Measurements from ENCODE around the gene STAT1.
A peak's percentile ranks its signal among the peaks of the same experiment; 100 is the strongest.

STAT1 gene

GRCh38 chr2:191031256-191031655 is 17.3 kb upstream of the STAT1 start:
- no peak for DNase-seq (ENCODE audit: low read depth)

- no peak for DNase-seq (ENCODE audit: low read depth)
Measured at GRCh38 chr2:191030521-191031154, 16.7 kb upstream of the STAT1 start.

GRCh38 chr2:191029280-191029950 is 15.4 kb upstream of the STAT1 start:
- no peak for DNase-seq (ENCODE audit: low read depth)

- DNase-seq (ENCODE audit: low read depth): no peak
Measured at GRCh38 chr2:191026377-191026776, 12.4 kb upstream of the STAT1 start.

GRCh38 chr2:191025135-191025534 is 11.2 kb upstream of the STAT1 start:
- DNase-seq (ENCODE audit: low read depth): no peak

GRCh38 chr2:191023235-191023679 is 9.3 kb upstream of the STAT1 start:
- no peak for DNase-seq (ENCODE audit: low read depth)

GRCh38 chr2:191020742-191021381 is 6.9 kb upstream of the STAT1 start:
- DNase-seq (ENCODE audit: low read depth): peak; percentile 36

GRCh38 chr2:191020221-191020741 is 6.3 kb upstream of the STAT1 start:
- peak; percentile 66 for DNase-seq (ENCODE audit: low read depth)

- no peak for DNase-seq (ENCODE audit: low read depth)
Measured at GRCh38 chr2:191019376-191019775, 5.4 kb upstream of the STAT1 start.

GRCh38 chr2:191018643-191019119 is 4.7 kb upstream of the STAT1 start:
- DNase-seq (ENCODE audit: low read depth): no peak

GRCh38 chr2:191018048-191018447 is 4.1 kb upstream of the STAT1 start:
- DNase-seq (ENCODE audit: low read depth): no peak

- DNase-seq (ENCODE audit: low read depth): no peak
Measured at GRCh38 chr2:191015831-191016230, 1.9 kb upstream of the STAT1 start.

GRCh38 chr2:191015239-191015638 is 1.3 kb upstream of the STAT1 start:
- no peak for DNase-seq (ENCODE audit: low read depth)

- no peak for DNase-seq (ENCODE audit: low read depth)
Measured at GRCh38 chr2:191014653-191015020, 666 bp upstream of the STAT1 start.

GRCh38 chr2:191013682-191013931 is 364 bp downstream of the STAT1 start:
- DNase-seq (ENCODE audit: low read depth): no peak

GRCh38 chr2:191012845-191013681 is 908 bp downstream of the STAT1 start:
- no peak for DNase-seq (ENCODE audit: low read depth)

- DNase-seq (ENCODE audit: low read depth): no peak
Measured at GRCh38 chr2:191012346-191012745, 1.6 kb downstream of the STAT1 start.

GRCh38 chr2:191010887-191011885 is 2.8 kb downstream of the STAT1 start:
- no peak for DNase-seq (ENCODE audit: low read depth)

GRCh38 chr2:191009541-191010374 is 4.2 kb downstream of the STAT1 start:
- DNase-seq (ENCODE audit: low read depth): no peak

- no peak for DNase-seq (ENCODE audit: low read depth)
Measured at GRCh38 chr2:191008286-191008685, 5.7 kb downstream of the STAT1 start.
